Rectal smooth muscle tissue (tissue), 1 donor: ENCODE results near the gene TTLL9.
"Not testable (repeated sequence)": the region's sequence is repeated elsewhere in the genome, so short reads cannot be mapped to it uniquely, and the experiment has no call there.

Source experiments
- H3K27ac ChIP-seq: one replicate; pipeline ENCODE4 v1.7.0; 2013; ENCODE audit warnings: low read depth, low read length, inconsistent platforms
- H3K27me3 ChIP-seq: one replicate; pipeline ENCODE4 v1.7.0; 2013; ENCODE audit warnings: low read length; ENCODE audit not compliant: control insufficient read depth, insufficient read depth
- H3K36me3 ChIP-seq: one replicate; pipeline ENCODE4 v1.7.0; 2013; ENCODE audit warnings: low read length; ENCODE audit not compliant: control insufficient read depth, insufficient read depth
- H3K4me1 ChIP-seq: one replicate; pipeline ENCODE4 v1.7.0; 2013; ENCODE audit warnings: low read length; ENCODE audit not compliant: control insufficient read depth, insufficient read depth
- H3K4me3 ChIP-seq: one replicate; pipeline ENCODE4 v1.7.0; 2013; ENCODE audit warnings: low read length
- H3K9ac ChIP-seq: one replicate; pipeline ENCODE4 v1.7.0; 2013; ENCODE audit warnings: low read length

The TTLL9 gene

GRCh38 chr20:31922588-31922987 is 52.2 kb downstream of the TTLL9 start:
- H3K36me3 ChIP-seq: no peaks in the 10 kb centered on the region
- H3K9ac ChIP-seq: no peak overlapping the region
- no peak overlapping the region for H3K27ac ChIP-seq
- H3K4me1 ChIP-seq: no peaks in the 10 kb centered on the region
- H3K4me3 ChIP-seq: no peak overlapping the region
- H3K27me3 ChIP-seq: peaks cover 3% of the 10 kb centered on the region

- H3K4me3 ChIP-seq: no peak overlapping the region
- H3K36me3 ChIP-seq: no peaks in the 10 kb centered on the region
- H3K27ac ChIP-seq: no peak overlapping the region
- no peaks in the 10 kb centered on the region for H3K4me1 ChIP-seq
- H3K27me3 ChIP-seq: peaks cover 3% of the 10 kb centered on the region
- H3K9ac ChIP-seq: no peak overlapping the region
These were observed 53.2 kb downstream of the TTLL9 start for GRCh38 chr20:31923388-31924331.

- H3K27ac ChIP-seq: no peak overlapping the region
- H3K27me3 ChIP-seq: peaks cover 3% of the 10 kb centered on the region
- H3K4me1 ChIP-seq: no peaks in the 10 kb centered on the region
- no peak overlapping the region for H3K4me3 ChIP-seq
- no peaks in the 10 kb centered on the region for H3K36me3 ChIP-seq
- no peak overlapping the region for H3K9ac ChIP-seq
These were observed 54.1 kb downstream of the TTLL9 start for GRCh38 chr20:31924561-31924960.

DNA sequence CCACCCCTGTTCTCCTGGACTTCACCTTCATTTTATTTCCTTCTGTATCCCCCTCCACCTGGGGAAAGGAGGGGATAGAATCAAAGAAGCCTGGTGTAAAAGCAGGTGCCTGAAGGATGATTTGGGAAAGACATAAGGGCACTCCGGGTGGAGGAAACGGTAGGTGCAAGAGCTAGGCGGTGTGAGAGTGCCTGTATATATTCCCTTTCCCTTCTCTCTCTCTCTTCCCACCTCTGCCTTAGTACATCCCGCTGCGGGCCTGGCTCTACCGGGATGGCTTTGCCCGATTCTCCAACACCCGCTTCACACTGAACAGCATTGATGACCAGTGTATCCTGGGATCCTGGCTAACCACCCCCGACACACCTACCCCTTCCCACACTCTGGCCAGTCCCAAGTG is 55.2 kb downstream of the TTLL9 start:
- no peaks in the 10 kb centered on the region for H3K27me3 ChIP-seq
- no peaks in the 10 kb centered on the region for H3K36me3 ChIP-seq
- H3K9ac ChIP-seq: no peak overlapping the region
- no peaks in the 10 kb centered on the region for H3K4me1 ChIP-seq
- no peak overlapping the region for H3K27ac ChIP-seq
- no peak overlapping the region for H3K4me3 ChIP-seq

- Histone ChIP-seq H3K27ac (no peak overlapping the region), H3K9ac (no peak overlapping the region), H3K36me3 (no peaks in the 10 kb centered on the region), H3K27me3 (no peaks in the 10 kb centered on the region), H3K4me1 (no peaks in the 10 kb centered on the region), H3K4me3 (no peak overlapping the region)
These were observed 56.1 kb downstream of the TTLL9 start for GRCh38 chr20:31926493-31926892.

- no peak overlapping the region for H3K4me3 ChIP-seq
- H3K9ac ChIP-seq: no peak overlapping the region
- H3K36me3 ChIP-seq: no peaks in the 10 kb centered on the region
- H3K4me1 ChIP-seq: no peaks in the 10 kb centered on the region
- no peaks in the 10 kb centered on the region for H3K27me3 ChIP-seq
- no peak overlapping the region for H3K27ac ChIP-seq
These were observed 57.3 kb downstream of the TTLL9 start for GRCh38 chr20:31927627-31928159.

DNA sequence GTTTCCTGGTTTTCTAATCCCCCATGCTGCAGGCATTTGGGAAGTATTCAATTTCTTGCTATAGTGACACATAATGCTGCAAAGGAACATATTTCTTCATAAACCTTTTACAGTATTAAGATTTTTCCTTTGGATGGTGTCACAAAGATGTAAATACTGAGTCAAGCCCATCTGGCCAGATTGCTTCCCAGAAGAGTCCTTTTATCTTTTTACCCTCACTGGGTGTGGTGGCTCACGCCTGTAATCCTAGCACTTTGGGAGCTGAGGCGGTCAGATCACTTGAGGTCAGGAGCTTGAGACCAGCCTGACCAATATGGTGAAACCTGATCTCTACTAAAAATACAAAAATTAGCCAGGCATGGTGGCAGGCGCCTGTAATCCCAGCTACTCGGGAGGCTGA is 59.2 kb downstream of the TTLL9 start:
- H3K36me3 ChIP-seq, H3K4me1 ChIP-seq, H3K27me3 ChIP-seq, H3K27ac ChIP-seq, H3K9ac ChIP-seq, H3K4me3 ChIP-seq: not testable (repeated sequence)

- Histone ChIP-seq H3K9ac (no peak overlapping the region), H3K4me1 (no peaks in the 10 kb centered on the region), H3K36me3 (no peaks in the 10 kb centered on the region), H3K27ac (no peak overlapping the region), H3K4me3 (no peak overlapping the region), H3K27me3 (no peaks in the 10 kb centered on the region)
These were observed 60.3 kb downstream of the TTLL9 start for GRCh38 chr20:31930779-31931178.

GRCh38 chr20:31933698-31934097 is 63.3 kb downstream of the TTLL9 start:
- H3K27me3 ChIP-seq: no peaks in the 10 kb centered on the region
- no peaks in the 10 kb centered on the region for H3K4me1 ChIP-seq
- no peak overlapping the region for H3K4me3 ChIP-seq
- no peaks in the 10 kb centered on the region for H3K36me3 ChIP-seq
- H3K27ac ChIP-seq: no peak overlapping the region
- no peak overlapping the region for H3K9ac ChIP-seq

DNA sequence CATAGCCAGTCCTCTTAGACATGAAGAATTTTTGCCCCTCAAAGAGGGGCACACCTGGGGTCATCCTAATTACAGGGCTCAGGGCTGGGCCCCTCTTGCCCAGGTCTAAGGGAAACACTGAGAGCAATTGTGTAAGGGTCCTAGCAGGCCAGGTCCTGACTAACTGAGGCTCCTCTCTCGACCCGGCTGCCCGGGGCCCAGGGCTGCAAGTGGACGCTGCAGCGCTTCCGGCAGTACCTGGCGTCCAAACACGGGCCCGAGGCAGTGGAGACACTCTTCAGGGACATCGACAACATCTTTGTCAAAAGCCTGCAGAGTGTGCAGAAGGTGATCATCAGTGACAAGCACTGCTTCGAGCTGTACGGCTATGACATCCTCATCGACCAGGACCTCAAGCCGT is 64.1 kb downstream of the TTLL9 start:
- Histone ChIP-seq H3K4me3 (no peak overlapping the region), H3K9ac (no peak overlapping the region), H3K4me1 (no peaks in the 10 kb centered on the region), H3K36me3 (no peaks in the 10 kb centered on the region), H3K27ac (no peak overlapping the region), H3K27me3 (no peaks in the 10 kb centered on the region)

DNA sequence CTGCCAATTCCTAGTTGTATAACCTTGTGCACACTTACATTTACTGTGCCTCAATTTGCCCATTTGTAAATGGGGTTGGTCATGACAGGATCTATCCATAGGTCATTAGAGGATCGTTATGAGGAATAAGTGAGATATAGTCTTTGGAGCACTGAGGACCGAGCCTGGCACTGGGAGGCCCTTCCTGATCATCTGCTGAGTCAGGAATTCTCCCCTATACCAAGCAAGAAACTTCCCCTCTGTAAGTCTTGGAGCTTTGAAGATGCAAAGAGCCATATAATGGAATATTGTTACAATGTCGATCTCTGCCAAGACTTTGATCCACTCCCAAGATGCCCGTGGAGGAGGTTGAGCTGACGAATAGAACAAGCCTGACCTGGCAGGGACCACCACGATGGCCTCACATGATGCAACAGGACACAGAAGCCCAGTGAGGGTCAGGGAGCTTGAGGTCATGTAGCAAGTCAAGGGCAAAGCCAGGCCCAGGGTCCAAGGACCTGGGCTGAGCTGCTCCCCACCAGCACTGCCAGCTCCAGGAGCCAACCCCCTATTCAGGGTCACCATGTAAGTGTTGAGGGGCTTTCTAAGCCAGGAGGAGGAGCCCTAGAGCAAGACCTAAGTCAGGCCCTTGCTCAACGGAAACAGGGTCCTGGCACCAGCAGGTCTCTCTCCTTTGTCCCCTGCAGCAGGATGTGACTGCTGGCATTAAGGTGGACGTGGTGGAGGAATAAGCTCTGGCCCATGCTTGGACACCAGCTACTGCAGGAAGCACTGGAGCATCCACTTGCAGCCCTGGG is 64.7 kb downstream of the TTLL9 start:
- Histone ChIP-seq H3K4me1 (no peaks in the 10 kb centered on the region), H3K9ac (no peak overlapping the region), H3K27me3 (no peaks in the 10 kb centered on the region), H3K36me3 (no peaks in the 10 kb centered on the region), H3K27ac (no peak overlapping the region), H3K4me3 (no peak overlapping the region)

GRCh38 chr20:31936420-31936819 is 66.0 kb downstream of the TTLL9 start:
- Histone ChIP-seq H3K36me3 (no peaks in the 10 kb centered on the region), H3K4me1 (no peaks in the 10 kb centered on the region), H3K4me3 (no peak overlapping the region), H3K9ac (no peak overlapping the region), H3K27ac (no peak overlapping the region), H3K27me3 (no peaks in the 10 kb centered on the region)
